Transverse colon (tissue), 4 donors: ENCODE measurements around the gene GSTP1. TPM values are rescaled to one million over a fixed set of nuclear protein-coding genes. Genes with fewer than 3 reads are reported as not detected.

ENCODE experiments used
- DNase-seq: peaks from one replicate; pipeline ENCODE4 v3.0.0-alpha.2; 2019
- H3K27ac ChIP-seq, 4 donors: fragments of 200-600 bp; sonication (generic); 2 replicates each; pipeline ENCODE4 v1.5.1; 2016 to 2018; ENCODE audit warnings: inconsistent platforms in 4 of 4
- H3K27me3 ChIP-seq: fragments of 200-600 bp; sonication (generic); 2 replicates; pipeline ENCODE4 v1.5.1; 2017; ENCODE audit warnings: inconsistent platforms
- H3K36me3 ChIP-seq, 4 donors: fragments of 200-600 bp; sonication (generic); 2 replicates each; pipeline ENCODE4 v1.5.1; 2017 to 2019; ENCODE audit warnings: inconsistent platforms in 4 of 4
- H3K4me1 ChIP-seq, 4 donors: fragments of 200-600 bp; sonication (generic); 2 replicates each; pipeline ENCODE4 v1.5.1; 2017 to 2020; ENCODE audit warnings: inconsistent platforms in 4 of 4
- H3K4me3 ChIP-seq, 4 donors: fragments of 200-600 bp; sonication (generic); 1 replicate in 1 of 4; 2 replicates in 3 of 4; pipeline versions ENCODE4 v1.5.1 to v1.6.1; 2017 to 2019; ENCODE audit warnings: inconsistent platforms in 4 of 4
- H3K9me3 ChIP-seq, 2 donors: fragments of 200-600 bp; sonication (generic); 2 replicates each; pipeline ENCODE4 v1.5.1; 2017 to 2019; ENCODE audit warnings: inconsistent platforms in 2 of 2
- EP300 ChIP-seq: sonication (generic); formaldehyde crosslinking; IDR thresholded peaks from one replicate; pipeline ENCODE4 v1.6.1; 2017; ENCODE audit warnings: antibody characterized with exemption, low read depth
- POLR2A ChIP-seq: fragments of 450-650 bp; IDR thresholded peaks from one replicate; pipeline ENCODE4 v1.6.1; 2016; ENCODE audit warnings: antibody characterized with exemption, mild to moderate bottlenecking, moderate library complexity
- POLR2AphosphoS5 ChIP-seq, 3 donors: sonication (generic); formaldehyde crosslinking; IDR thresholded peaks; one replicate each; pipeline ENCODE4 v1.6.1; 2016; ENCODE audit warnings: antibody characterized with exemption in 3 of 3
- WGBS, 2 donors: methylation state at CpG; one replicate each; pipeline ENCODE4 v1.1.5; 2018; ENCODE audit warnings: low coverage in 1 of 2; 5-methylcytosine and 5-hydroxymethylcytosine counted together
- in situ Hi-C, 4 donors: fragments of 200-750 bp; cut with MboI; loops; one replicate each; pipeline versions ENCODE4 v1.15.0 to v1.15.1; 2017; ENCODE audit warnings: low sequenced_read_pairs in 3 of 4, low pct_ligation_motif_present in 1 of 4, low pct_unique_long_range_greater_than_20kb in 1 of 4
- intact Hi-C: fragments of 100-400 bp; cut with DNase I; formaldehyde crosslinking; loops from one replicate; pipeline ENCODE4 v1.15.1; 2023; ENCODE audit warnings: low total_unique reads
- total RNA-seq, 4 donors: library from RNA; depleted of rRNA; stranded (reverse); fragments of >200 nt; gene quantifications; one replicate each; pipeline ENCODE4 v1.1.0, GENCODE V29; 2016
- TF ChIP-seq, protein P1 (sequence below), 5 experiments: fragments of 200-600 bp in 3 of 5; fragments of 450-650 bp in 2 of 5; sonication (generic) in 3 of 5; IDR thresholded peaks; 1 replicate in 2 of 5; 2 replicates in 3 of 5; pipeline ENCODE4 v1.5.1; 2016 to 2017; ENCODE audit warnings: antibody characterized with exemption in 5 of 5, inconsistent platforms in 3 of 5, mild to moderate bottlenecking in 2 of 5, moderate library complexity in 1 of 5

Gene GSTP1
- total RNA-seq, 4 donors from 2014 or later = 166 to 578 (median 537) TPM

DNA sequence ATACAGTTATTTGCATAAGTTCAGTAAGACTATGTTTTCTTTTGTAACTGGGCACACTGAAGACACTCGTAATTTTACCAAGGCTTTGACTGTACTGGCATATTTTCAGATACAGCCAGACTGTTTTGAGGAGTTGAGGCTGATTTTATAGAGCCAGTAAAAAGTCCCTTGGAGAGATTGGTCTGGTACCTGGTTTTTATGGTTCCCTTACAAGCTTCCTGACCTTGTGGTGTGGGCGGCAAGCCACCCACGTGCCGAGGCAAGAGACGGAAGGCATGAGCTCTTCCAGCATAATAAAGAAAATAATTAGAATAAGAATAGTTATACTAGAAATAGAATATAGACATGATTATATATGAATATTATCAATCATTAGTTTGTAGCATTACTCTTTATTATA is 11.3 kb upstream of the GSTP1 start:
- H3K4me1 ChIP-seq = peaks cover 0 to 6% (median 0%) of the 10 kb centered on the region in 4 donors
- no peaks in the 10 kb centered on the region for H3K36me3 ChIP-seq
- H3K9me3 ChIP-seq = no peaks in the 10 kb centered on the region
- no peak for DNase-seq
- in situ Hi-C loops (no loop called here), intact Hi-C loops (no loop called here)
- H3K4me3 ChIP-seq = no peak overlapping the region
- WGBS, 2 donors = 9 to 11% methylated on average over 4 to 5 of the region's 5 CpGs
- no peak overlapping the region for H3K27ac ChIP-seq
- H3K27me3 ChIP-seq = peaks cover 4% of the 10 kb centered on the region
- TF ChIP-seq POLR2AphosphoS5 (IDR thresholded peaks at IDR 0.05) (no peak), EP300 (no peak), POLR2A (no peak)
- TF ChIP-seq, protein P1, sequence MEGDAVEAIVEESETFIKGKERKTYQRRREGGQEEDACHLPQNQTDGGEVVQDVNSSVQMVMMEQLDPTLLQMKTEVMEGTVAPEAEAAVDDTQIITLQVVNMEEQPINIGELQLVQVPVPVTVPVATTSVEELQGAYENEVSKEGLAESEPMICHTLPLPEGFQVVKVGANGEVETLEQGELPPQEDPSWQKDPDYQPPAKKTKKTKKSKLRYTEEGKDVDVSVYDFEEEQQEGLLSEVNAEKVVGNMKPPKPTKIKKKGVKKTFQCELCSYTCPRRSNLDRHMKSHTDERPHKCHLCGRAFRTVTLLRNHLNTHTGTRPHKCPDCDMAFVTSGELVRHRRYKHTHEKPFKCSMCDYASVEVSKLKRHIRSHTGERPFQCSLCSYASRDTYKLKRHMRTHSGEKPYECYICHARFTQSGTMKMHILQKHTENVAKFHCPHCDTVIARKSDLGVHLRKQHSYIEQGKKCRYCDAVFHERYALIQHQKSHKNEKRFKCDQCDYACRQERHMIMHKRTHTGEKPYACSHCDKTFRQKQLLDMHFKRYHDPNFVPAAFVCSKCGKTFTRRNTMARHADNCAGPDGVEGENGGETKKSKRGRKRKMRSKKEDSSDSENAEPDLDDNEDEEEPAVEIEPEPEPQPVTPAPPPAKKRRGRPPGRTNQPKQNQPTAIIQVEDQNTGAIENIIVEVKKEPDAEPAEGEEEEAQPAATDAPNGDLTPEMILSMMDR (IDR thresholded peaks at IDR 0.05) = no peak

GRCh38 chr11:67572747-67573419 is 10.7 kb upstream of the GSTP1 start:
- Histone ChIP-seq H3K27me3 (peaks cover 4% of the 10 kb centered on the region), H3K27ac (no peak overlapping the region), H3K4me1 (peaks cover 0 to 6% (median 0%) of the 10 kb centered on the region in 4 donors), H3K4me3 (no peak overlapping the region), H3K36me3 (no peaks in the 10 kb centered on the region), H3K9me3 (no peaks in the 10 kb centered on the region)
- intact Hi-C loops = no loop called here
- DNase-seq = peak; percentile 68
- no peak for TF ChIP-seq POLR2A
- TF ChIP-seq, protein P1 (IDR thresholded peaks at IDR 0.05) = peak; percentile 76 to 80 (median 79)
- in situ Hi-C loops = no loop called here
- 23 to 43% methylated on average over 12 to 21 of the region's 21 CpGs for WGBS, 2 donors

DNA sequence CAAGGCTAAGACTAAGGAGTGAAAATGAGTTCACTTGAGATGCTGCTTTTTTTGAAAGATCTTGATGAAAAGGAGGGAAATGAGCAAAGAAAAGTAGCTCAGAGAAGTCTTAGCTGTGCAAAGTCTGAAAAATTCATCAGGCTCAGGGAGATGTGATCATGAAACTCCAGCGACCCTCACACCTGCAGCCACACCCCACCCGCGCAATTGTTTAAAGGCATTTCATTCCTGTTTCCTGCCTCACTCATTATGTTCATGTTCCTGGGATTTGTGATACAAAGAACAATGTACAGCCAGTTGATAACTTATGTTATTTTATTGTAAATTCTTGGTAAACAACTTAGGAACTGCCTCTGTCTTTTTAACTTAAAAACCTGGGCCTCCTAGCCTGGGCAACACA is 8.7 kb upstream of the GSTP1 start:
- H3K4me1 ChIP-seq = peaks cover 0 to 6% (median 0%) of the 10 kb centered on the region in 4 donors

DNA sequence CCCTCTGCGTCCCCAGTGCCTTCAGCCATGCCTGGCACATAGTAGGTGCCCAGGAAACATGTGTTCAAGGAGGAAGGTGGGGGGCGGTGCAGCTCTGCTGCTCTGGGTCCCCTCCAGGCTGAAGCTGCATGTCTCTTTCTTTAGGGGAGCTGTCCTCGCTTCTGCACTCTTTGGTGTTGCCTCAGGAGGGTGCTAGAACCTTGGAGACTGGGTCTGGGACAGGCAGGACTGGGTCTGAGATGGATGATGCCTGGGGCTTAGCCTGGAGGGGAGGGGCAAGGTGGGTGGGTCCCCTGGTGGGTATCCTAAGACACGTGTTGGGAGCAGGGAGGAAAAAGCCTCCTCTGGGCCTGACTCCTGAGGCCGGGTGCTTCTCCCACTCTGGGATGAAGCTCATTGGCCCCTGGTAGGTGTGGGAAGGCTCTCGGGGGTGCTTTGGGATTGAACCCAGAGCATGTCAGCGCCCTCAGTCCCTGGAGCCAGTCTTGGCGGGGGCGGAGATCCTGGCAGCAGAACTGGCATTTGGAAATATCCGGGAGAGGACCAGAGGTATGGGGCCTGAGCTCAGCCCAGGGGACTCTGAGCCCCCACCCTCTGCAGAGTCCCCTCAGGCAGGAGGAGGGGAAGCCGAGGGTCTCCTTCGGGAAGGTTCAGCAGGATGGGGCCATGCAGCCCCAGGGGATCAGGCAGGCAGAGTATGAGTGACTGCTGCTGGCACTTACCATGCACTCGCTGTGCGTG is 6.7 kb upstream of the GSTP1 start:
- no peak overlapping the region for H3K27ac ChIP-seq
- WGBS, 2 donors = 73% methylated on average over 14 of the region's 14 CpGs; no CpG with 5 or more reads in 1 of the 2 donors
- intact Hi-C loops = no loop called here
- TF ChIP-seq, protein P1 (IDR thresholded peaks at IDR 0.05) = no peak
- TF ChIP-seq POLR2AphosphoS5 (IDR thresholded peaks at IDR 0.05) (no peak), POLR2A (no peak), EP300 (no peak)
- peaks cover 0 to 11% (median 2%) of the 10 kb centered on the region in 4 donors for H3K4me1 ChIP-seq
- H3K9me3 ChIP-seq = no peaks in the 10 kb centered on the region
- H3K36me3 ChIP-seq = no peaks in the 10 kb centered on the region
- in situ Hi-C loops = no loop called here
- no peak for DNase-seq
- H3K27me3 ChIP-seq = peaks cover under 1% of the 10 kb centered on the region
- no peak overlapping the region for H3K4me3 ChIP-seq

More for the DNA sequence above, 8.7 kb upstream of the GSTP1 start:
- intact Hi-C loops (no loop called here), in situ Hi-C loops (no loop called here)
- H3K27me3 ChIP-seq = peaks cover 4% of the 10 kb centered on the region
- no peak for TF ChIP-seq EP300
- TF ChIP-seq POLR2A = no peak
- no peak for TF ChIP-seq POLR2AphosphoS5 (IDR thresholded peaks at IDR 0.05)
- TF ChIP-seq, protein P1 (IDR thresholded peaks at IDR 0.05) = no peak
- no peak overlapping the region for H3K27ac ChIP-seq
- H3K4me3 ChIP-seq = no peak overlapping the region
- DNase-seq = no peak
- H3K9me3 ChIP-seq = no peaks in the 10 kb centered on the region
- H3K36me3 ChIP-seq = no peaks in the 10 kb centered on the region
- WGBS, 2 donors = 39 to 52% methylated on average over 3 of the region's 3 CpGs
